ENCODE data around the gene IQCB1.

DNA sequence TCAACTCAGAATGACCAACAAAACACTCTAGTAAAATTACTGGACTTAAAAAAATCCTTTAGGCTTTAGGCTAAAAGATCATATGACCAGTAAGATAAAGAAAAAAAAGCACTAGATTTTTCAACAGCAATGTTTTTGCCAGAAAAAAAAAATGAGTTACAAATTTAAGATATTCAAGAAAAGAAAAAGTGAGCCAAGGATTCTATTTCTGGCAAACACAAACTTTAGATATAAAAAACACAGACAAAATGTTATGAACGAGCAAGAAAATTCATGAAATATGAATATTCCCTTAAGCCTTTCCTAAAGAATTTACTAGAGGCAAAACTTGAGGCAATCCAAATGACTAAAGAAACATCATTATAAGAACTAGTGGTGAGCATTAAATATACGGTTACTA is 94.0 kb downstream of the IQCB1 start:
- TF ChIP-seq POLR2A (IDR thresholded peaks at IDR 0.05; ENCODE audit: extremely low read depth, insufficient read length) = no peak
- TF ChIP-seq, protein P1, sequence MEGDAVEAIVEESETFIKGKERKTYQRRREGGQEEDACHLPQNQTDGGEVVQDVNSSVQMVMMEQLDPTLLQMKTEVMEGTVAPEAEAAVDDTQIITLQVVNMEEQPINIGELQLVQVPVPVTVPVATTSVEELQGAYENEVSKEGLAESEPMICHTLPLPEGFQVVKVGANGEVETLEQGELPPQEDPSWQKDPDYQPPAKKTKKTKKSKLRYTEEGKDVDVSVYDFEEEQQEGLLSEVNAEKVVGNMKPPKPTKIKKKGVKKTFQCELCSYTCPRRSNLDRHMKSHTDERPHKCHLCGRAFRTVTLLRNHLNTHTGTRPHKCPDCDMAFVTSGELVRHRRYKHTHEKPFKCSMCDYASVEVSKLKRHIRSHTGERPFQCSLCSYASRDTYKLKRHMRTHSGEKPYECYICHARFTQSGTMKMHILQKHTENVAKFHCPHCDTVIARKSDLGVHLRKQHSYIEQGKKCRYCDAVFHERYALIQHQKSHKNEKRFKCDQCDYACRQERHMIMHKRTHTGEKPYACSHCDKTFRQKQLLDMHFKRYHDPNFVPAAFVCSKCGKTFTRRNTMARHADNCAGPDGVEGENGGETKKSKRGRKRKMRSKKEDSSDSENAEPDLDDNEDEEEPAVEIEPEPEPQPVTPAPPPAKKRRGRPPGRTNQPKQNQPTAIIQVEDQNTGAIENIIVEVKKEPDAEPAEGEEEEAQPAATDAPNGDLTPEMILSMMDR (IDR thresholded peaks at IDR 0.05; ENCODE audit: low read depth, low read length) = no peak

All from NB4 (cell line).